ENCODE measurements around the gene PKD2.

Gene PKD2

DNA sequence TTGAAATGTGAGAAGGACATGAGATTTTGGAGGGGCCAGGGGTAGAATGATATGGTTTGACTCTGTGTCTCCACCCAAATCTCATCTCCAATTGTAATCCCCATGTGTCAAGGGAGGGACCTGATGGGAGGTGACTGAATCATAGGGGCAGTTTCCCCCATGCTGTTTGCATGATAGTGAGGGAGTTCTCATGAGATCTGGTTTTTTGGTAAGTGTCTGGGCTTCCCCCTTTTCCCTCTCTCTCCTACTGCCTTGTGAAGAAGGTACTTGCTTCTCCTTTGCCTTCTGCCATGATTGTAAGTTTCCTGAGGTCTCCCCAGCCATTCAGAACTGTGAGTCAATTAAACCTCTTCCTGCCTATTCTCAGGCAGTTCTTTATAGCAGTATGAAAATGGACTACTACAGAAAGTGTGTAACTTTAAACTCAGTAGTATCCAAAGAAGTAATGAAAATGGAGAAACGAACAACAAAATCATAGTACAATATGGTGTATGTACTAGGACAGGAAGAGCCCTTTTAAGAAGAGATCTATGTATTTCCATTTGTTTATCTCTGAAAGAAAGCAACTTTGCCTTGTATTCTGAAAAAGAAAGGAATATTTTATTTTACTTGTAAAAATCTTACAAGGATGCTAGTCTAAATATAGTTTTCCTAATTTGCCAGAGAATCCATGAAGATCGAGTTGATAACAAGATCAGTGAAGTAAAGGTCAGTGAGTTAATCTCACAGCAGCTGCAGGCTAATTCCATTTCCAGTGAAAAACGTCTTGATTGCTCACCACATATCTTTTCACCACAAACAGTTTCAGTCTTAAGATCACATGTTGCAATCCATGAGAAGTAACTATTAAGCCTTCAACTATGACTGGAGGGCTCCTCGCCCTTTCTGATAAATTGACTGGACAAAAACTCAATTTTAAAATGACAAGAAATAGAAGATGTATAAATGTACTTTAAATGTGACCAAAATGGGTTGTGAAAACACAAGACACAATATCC lies 20.5 kb downstream of the PKD2 start:
- DNase-seq (ENCODE audit: low read depth) = no peak

DNA sequence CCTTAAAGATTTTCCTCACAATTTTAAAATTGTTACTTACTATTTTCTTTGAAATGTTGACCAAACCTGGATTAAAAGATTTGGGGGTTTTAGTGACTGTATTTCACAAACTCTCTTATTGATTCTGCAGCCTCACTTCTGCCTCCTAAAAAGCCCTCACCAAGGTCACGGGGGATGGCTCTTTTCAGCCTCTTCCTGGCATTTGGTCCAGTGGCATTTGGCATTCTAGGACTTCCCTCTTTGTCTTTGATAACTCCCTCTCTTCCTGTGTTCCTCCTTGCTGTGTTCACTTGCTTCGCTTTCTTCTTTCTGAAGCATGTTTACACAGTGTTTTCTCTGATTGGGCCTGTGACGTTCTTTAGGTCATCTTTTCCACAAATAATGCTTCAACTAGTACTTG lies 21.5 kb downstream of the PKD2 start:
- DNase-seq (ENCODE audit: low read depth) = no peak

DNA sequence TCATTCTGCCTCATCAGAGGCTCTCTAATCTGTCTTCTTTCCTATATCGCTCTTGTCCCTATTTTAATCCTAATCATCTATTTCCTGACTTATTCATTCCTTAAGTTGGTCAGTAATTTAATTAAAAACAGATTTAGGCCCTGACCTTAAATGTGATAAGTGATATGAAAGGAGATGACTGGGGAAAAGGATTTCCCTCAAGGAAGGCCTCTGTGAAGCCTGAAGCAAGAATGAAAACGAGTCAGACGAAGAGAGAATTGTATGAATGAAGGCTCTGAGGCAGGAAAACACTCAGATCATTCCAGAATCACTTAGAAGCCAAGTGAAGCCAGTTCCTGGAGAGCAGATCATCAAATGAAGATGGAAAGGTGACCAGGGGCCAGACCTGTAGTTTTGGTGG lies 22.1 kb downstream of the PKD2 start:
- no peak for DNase-seq (ENCODE audit: low read depth)

DNA sequence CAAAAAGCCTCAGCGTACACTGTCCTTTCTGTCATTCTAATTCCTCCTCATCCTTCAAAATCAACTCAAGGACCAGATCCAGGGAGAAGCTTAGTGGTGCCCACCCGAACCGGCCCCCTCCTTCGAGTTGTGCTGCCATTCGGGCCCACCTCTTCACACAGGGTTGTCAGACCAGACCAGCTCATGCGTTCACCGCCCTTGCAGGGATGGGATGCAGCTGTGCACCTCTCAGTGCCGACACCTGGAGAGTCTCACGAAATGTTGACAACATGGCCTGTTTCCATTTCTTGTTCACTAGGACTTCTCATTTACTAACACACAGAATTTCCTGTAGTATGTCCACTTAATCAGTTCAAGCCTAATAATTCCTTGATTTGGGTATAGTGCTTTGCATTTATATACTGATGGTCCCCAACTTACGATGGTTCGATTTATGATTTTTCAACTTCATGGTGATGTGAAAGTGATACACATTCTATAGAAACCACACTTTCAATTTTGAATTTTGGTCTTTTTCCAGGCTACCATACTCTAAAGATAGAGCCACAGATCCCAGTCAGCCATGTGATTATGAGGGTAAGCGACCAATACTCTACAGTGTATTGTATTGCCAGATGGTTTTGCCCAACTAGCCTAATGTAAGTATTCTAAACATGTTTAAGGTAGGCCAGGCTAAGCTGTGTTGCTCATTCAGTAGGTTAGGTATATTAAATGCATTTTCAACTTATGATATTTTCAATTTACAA lies 23.3 kb downstream of the PKD2 start:
- DNase-seq (ENCODE audit: low read depth) = no peak

DNA sequence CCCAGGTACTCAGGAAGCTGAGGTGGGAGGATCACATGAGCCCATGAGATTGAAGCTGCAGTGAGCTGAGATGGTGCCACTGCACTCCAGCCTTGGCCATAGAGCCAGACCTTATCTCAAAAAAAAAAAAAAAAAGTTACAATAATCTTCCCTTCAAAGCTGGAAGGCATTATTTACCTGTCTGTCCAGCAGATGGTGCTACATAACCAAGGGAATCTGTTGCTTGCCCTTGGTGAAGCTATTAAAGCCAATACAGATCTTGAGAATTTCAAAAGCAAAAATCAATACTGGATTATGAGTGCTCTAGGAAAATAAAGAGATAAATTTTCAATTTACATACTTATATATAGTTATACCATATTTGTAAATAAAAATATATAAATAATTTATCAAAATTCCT lies 25.9 kb downstream of the PKD2 start:
- DNase-seq (ENCODE audit: low read depth) = no peak

DNA sequence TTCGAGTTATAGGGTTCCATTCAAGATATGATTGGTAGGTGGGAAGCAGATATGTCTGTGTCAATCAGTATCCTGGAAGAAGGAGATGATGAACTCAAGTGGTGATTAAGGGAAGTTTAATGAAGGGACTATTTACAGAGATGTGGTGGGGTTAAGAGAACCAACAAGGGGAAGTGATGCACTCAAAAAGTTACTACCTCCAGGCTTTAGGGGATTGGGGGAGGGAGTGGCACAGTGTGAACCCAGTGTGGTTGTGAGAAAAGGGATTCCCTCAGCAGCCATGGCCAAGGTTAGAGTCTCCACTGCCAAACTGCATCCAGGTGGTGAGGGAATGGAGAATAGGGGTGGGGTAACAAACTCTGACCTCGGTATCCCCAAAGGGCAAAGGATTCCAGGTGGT lies 27.9 kb downstream of the PKD2 start:
- DNase-seq (ENCODE audit: low read depth) = no peak

DNA sequence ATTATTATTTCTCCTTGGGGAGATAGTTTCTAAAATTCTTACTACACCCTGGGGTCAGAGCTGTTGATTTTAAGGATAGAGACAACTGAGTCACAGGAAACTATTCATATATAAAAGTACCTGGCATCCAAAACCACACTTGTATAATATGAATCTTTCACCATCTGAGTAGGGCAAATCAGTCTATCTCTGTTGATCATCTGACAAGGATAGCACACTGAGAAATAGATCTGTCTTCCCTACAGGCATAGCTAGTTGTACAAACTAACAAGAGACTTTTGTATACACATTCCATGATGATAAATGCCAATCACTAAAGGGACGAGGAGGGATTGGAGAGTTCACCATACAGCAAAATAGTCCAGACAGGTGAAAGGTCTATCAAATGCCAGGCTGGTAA lies 30.0 kb downstream of the PKD2 start:
- no peak for DNase-seq (ENCODE audit: low read depth)

DNA sequence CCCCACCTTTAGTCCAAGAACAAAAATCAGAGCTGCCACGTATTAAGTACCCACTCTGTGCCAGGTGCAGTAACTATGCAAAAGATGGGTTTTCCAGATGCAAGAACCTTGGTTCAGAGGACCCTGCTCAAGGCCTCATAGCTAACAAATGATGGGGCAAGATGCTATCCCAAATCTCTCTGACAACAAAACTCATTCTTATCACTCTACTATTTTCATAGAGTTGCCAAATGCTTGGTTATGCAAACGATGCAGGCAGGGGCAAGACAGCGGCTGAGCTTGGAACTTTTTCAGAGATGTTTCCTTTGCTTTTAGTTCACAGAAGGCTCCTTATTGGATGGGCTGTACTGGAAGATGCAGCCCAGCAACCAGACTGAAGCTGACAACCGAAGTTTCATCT lies 30.5 kb downstream of the PKD2 start:
- DNase-seq (ENCODE audit: low read depth) = no peak

DNA sequence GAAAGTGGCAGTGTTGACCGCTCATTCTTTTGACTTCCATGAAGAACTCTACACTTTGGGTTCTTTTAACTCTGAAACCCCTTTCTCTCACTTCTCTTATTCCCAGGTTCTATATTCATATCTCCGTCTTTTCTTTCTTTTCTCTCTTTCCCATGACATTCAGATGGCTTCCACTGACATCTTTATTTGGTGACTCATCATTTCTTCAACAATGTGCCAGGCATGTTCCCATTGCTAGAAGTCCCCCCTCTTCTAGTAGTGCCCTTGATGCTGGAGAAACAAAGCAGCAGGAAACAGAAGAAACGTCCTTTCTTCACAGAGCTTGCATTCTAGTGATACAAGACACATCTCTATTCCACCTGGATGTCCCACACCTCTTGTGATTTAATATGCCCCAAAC lies 33.3 kb downstream of the PKD2 start:
- no peak for DNase-seq (ENCODE audit: low read depth)

DNA sequence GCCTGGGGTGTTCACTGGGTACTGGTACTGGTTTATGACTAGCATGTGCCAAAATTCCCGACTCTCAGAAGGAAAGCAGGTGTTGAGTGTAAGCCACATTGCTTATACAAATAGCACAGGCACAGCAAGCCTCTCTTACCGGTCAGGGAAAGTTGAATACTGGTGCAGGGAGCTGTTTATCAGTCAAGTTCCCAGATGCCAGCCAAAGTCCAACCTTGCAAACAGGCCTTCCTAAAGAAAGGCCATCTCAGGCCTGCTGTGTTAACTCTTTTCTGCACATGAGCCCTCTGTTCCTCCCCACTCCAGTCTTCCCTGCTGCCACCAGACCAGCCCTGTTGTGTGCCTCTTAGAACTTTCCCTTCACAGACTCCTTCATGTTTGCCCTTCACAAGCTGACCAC lies 34.2 kb downstream of the PKD2 start:
- no peak for DNase-seq (ENCODE audit: low read depth)

DNA sequence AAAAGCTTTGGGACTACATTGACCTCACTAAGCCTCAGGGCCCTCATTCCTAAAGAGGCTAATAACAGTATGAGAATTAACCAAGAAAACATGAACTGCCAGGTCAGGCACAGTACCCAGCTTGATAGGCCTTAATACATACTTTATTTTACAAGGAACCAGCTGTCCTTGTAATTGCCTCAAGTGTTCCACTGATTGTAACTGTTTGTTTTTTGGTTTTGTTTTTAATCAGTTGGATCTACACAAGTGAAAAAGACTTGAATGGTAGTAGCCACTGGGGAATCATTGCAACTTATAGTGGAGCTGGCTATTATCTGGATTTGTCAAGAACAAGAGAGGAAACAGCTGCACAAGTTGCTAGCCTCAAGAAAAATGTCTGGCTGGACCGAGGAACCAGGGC lies 35.6 kb downstream of the PKD2 start:
- DNase-seq (ENCODE audit: low read depth) = no peak

DNA sequence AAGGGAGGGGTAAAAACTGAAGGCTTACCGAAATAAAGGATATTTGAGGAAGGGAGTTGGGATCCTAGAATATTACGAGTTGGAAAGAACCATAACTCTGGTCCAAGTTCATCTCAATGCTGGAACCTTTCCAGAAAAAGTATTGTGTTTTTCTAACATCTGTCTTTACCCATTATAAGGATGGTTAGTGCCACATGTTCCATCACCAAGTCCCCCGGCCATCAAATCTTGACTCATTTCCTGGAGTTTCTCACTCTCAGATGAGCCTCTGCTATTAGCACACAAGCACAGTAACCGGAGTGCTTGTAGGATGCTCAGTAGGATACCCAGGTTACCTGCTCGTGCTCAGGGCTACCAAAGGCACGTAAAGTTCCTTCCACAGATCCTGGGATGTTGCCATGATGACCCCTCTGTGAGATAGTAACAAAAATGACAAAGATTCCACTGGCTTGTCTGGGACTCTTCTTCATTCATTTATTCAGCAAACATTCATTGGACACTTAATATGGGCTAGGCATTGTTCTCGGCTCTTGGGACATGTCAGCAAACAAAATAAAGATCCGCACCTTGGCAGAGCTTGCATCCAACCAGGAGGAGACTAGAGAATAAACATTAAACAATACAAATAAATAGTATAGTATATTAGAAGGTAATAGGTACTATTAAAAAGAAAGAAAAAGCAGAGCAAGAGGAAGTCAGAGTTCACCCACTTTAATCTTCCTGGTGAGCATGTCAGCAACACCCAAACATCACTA lies 36.3 kb downstream of the PKD2 start:
- no peak for DNase-seq (ENCODE audit: low read depth)

DNA sequence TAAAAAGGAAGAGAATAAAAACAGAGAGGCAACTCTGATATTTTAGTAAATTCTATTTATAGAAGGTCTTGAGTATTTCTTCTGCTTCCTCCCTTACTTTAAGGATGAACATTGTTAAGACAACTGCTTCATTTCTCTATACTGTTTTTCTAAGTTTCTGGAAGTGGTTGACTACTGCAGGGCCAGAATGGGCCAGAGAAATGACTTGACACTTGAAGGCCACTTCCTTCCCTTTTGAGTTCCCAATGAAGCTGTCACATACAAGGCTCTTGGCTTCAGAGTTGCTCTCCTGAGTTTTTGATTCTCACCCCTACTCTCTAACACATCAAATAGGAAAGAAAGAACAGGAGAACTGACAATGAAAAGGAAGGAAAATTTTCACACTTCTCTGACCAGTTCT lies 37.6 kb downstream of the PKD2 start:
- no peak for DNase-seq (ENCODE audit: low read depth)

DNA sequence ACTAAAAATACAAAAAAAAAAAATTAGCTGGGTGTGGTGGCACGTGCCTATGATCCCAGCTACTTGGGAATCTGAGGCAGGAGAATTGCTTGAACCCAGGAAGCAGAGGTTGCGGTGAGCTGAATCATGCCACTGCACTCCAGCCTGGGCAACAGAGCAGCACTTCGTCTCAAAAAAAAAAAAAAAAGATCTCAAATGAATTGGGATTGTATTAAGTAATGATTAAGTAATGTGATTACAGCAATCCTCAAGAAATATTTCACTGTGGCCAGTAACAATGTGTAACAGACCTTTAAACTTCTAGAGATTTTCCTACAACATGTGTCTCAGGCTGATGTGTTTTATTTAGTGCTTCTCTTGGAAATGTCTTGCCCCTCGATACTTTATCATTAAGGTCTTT lies 46.8 kb downstream of the PKD2 start:
- DNase-seq (ENCODE audit: low read depth) = no peak

DNA sequence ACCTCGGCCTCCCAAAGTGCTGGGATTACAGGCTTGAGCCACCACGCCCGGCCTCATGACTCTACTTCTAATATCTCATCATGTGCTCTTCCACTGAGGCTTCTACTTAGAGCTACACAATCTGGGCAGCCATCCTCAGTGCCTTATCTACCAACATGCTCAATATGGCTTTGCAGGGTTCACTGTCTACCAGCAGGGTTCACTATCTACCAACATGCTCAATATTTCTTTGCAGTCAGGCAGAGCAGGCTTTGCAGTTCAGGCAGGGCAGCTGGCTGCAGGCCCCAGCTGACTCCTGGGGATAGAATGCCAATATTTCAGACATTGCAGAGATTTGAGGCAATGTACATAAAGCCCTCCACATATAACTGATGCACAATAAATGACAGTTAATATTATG lies 47.5 kb downstream of the PKD2 start:
- DNase-seq (ENCODE audit: low read depth) = no peak

DNA sequence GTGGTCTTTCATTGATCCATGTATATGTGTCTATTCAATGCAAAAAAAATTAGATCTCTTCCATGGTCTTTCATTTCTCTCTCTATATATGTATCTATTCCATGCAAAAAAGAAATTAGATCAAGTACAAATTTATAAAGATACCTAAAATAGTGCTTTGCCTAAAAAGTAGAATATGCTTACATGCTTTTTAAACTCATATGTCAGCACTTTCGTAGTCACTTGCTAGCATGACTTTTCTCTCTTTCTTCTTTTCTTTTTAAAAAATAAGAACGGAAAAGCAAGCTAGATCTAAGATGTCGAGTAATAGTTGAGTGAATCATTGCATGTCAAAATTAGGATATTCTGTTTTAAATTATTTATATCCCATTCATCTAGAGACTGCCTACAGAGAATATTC lies 50.9 kb downstream of the PKD2 start:
- no peak for DNase-seq (ENCODE audit: low read depth)

DNA sequence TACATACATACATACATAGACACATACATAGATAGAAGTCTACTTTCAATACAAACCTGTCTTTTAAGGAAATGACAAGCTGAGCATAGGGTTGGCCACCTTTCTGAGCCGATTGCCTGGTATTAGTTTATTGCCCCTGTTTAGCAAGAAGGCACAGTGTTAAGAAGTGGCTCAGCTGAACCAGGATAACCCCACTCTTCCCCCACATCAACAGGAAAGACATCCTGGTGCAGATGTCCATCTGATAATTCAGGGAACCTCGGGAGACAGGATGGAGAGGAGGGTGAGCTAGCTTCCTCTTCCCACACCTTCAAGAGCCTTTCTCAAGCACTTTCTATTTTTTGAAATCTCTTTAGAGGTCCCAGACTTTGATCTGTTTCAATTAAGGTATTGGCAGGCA lies 52.3 kb downstream of the PKD2 start:
- no peak for DNase-seq (ENCODE audit: low read depth)

DNA sequence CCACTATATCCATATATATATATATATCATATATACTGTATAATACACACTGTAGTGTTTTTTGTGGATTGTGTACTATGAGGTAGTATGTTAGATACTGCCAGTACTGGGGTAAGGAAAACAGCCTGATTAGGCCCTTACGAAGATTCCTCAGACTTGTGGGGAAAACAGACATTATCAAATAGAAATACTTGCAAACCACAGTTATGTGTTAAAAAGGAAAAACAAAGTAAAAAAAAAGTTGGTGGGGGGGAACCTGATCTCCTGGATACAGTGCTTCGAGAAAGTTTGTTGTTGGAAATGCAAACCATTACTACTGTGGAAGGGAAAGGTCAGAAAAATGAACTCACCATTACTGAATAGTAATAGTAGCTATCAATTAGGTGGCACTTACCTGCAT lies 53.0 kb downstream of the PKD2 start:
- DNase-seq (ENCODE audit: low read depth) = no peak

DNA sequence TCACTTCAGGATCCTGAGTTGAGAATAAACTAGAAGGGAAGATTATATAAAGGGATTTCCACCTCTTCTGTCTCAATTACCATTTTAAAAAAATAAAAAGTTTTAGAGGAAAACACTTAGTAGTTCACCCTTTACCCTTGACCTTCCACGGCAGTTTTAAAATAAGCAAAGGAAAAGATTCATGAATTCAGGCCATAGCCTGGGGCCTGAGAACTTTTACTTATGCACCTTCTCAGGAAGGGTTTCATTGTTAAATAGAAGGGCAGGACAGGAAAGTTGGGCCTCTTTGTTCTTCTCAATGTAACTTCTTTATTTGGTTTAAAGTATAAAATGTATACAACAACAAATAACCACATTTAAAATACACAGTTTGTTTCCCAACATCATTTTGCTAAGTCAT lies 54.9 kb downstream of the PKD2 start:
- DNase-seq (ENCODE audit: low read depth) = no peak

DNA sequence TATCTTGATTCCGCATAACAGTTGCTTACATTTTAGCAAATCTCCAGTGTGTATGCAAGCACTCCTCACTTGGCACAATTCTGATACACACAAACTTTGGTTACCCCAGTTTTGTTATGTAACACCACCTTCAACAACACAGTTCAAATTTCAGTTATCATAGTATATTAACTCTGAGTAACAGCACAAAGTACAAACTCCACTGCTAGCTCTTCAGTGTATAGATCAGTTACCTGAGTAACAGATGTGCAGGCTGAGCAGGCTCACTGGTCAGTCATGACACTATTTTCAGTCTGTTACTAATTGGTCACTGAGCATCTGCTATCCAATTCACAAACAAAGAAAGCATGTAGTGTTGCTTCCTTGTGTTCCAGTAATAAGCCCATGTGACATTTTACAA lies 55.4 kb downstream of the PKD2 start:
- no peak for DNase-seq (ENCODE audit: low read depth)

DNA sequence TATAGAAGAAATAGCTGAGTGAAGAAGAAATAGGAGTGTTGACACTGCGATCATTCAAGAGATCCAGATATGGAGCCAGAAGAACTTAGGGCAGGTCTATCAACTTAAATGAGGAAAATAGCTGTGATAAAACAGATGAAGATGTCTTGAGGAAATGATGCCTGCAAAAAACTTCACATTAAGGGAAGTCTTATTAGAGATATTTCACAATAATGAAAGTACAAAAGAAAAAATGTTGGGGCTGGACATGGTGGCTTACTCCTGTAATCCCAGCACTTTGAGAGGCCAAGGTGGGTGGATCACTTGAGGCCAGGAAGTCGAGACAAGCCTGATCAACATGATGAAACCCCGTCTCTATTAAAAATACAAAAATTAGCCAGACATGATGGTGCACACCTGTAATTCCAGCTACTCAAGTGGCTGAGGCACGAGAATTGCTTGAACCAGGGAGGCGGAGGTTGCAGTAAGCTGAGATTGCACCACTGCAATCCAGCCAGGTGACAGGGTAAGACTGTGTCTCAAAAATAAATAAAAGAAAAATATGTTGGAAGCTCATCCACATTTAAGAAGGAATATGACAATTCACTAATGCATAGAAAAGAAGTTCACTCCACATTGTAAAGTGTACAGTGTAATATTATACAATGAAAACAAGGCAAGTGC lies 56.3 kb downstream of the PKD2 start:
- no peak for DNase-seq (ENCODE audit: low read depth)

DNA sequence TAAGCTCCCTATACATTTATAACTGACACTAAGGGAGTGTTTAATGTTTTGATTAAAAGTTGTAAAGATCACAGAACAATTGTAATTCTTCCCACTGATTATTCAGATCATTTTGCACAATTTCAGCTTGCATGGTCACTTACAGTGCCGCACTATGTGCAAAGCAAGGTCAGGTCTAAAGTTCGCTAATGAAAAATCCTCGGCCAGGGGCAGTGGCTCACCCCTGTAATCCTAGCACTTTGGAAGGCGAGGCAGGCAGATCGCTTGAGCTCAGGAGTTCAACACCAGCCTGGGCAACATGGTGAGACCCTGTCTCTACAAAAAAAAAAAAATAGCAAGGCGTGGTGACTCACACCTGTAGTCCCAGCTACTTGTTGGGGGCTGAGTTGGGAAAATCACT lies 57.0 kb downstream of the PKD2 start:
- no peak for DNase-seq (ENCODE audit: low read depth)
